Esophagus squamous epithelium (tissue), 4 donors: Measurements from ENCODE around the gene CELF4.

Experiments
- POLR2A ChIP-seq, 4 donors: fragments of 450-650 bp; IDR thresholded peaks; one replicate each; pipeline ENCODE4 v1.6.1; 2017; ENCODE audit warnings: antibody characterized with exemption in 4 of 4, mild to moderate bottlenecking in 4 of 4, moderate library complexity in 3 of 4
- TF ChIP-seq, protein P1 (sequence below), 6 experiments: fragments of 450-650 bp in 4 of 6; fragments of 200-600 bp in 2 of 6; sonication (generic) in 2 of 6; IDR thresholded peaks; one replicate each; pipeline ENCODE4 v1.5.1; 2016 to 2019; ENCODE audit warnings: antibody characterized with exemption in 6 of 6, mild to moderate bottlenecking in 4 of 6, moderate library complexity in 4 of 6

DNA sequence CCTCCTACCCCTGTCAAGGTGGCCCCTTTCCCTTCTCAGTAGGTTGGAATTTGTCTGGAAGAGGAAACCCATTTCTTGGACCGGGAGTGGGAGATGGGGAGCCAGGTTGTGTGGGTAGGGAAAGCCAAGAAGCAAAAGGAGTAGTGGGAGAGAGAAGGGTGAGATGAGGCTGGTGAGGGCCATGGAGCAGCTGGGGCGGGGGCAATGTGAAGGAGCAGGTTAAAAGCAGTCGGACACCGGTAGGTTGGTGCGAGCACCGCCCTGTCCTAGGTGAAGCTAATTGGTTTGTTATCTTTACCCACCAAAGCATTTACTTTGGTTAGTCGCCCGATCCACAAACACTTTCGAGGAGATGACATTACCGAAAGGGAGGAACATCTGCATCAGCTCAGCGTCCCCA lies 306.8 kb downstream of the CELF4 start:
- TF ChIP-seq, protein P1, sequence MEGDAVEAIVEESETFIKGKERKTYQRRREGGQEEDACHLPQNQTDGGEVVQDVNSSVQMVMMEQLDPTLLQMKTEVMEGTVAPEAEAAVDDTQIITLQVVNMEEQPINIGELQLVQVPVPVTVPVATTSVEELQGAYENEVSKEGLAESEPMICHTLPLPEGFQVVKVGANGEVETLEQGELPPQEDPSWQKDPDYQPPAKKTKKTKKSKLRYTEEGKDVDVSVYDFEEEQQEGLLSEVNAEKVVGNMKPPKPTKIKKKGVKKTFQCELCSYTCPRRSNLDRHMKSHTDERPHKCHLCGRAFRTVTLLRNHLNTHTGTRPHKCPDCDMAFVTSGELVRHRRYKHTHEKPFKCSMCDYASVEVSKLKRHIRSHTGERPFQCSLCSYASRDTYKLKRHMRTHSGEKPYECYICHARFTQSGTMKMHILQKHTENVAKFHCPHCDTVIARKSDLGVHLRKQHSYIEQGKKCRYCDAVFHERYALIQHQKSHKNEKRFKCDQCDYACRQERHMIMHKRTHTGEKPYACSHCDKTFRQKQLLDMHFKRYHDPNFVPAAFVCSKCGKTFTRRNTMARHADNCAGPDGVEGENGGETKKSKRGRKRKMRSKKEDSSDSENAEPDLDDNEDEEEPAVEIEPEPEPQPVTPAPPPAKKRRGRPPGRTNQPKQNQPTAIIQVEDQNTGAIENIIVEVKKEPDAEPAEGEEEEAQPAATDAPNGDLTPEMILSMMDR (IDR thresholded peaks at IDR 0.05): no peak
- TF ChIP-seq POLR2A (IDR thresholded peaks at IDR 0.05): no peak
